Left renal cortex interstitium (tissue), 4 donors: ENCODE data around the gene BRINP1. TPM values are rescaled to one million over a fixed set of nuclear protein-coding genes. Genes with fewer than 3 reads are reported as not detected.

Experiments
- DNase-seq, 4 donors: peaks; one replicate each; pipeline ENCODE4 v3.0.0-alpha.2; 2013; ENCODE audit warnings: low read depth in 4 of 4, low spot score in 2 of 4, missing footprints in 1 of 4
- polyA plus RNA-seq, 4 donors: library from polyadenylated mRNA; unstranded; fragments of 120-200 nt; gene quantifications; one replicate each; pipeline ENCODE4 v1.2.1, GENCODE V29; 2013; ENCODE audit not compliant: insufficient read length in 4 of 4

The BRINP1 gene
- polyA plus RNA-seq, 4 donors: 5.9 to 7.5 (median 6.0) TPM

DNA sequence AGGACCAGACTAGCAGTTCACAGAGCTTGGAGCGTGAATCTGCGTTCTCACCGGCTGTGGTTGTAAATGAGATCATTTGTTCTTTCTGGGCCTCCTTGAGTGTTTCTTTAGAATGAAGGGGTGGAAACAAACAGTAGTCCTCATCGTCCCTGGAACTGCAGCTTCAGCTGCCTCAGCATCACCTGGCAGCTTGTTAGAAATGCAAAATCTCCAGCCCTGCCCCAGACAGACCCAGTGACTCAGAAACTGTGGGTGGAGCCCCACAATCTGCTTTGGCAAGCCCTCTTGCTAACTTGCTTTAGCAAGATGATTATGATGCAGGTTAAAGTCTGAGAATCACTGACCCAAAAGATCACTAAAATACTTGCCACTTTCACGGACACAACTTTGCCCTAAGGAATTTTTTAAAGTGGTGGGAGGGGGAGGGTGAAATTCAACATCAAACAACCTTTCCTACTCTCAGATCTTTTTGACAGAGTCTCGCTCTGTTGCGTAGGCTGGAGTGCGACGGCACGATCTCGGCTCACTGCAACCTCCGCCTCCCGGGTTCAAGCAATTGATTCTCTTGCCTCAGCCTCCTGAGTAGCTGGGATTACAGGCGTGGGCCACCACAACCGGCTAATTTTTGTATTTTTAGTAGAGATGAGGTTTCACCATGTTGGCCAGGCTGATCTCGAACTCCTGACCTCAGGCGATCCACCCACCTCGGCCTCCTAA is 86.0 kb downstream of the BRINP1 start:
- peak in 1 of 4 donors; percentile 21 for DNase-seq

DNA sequence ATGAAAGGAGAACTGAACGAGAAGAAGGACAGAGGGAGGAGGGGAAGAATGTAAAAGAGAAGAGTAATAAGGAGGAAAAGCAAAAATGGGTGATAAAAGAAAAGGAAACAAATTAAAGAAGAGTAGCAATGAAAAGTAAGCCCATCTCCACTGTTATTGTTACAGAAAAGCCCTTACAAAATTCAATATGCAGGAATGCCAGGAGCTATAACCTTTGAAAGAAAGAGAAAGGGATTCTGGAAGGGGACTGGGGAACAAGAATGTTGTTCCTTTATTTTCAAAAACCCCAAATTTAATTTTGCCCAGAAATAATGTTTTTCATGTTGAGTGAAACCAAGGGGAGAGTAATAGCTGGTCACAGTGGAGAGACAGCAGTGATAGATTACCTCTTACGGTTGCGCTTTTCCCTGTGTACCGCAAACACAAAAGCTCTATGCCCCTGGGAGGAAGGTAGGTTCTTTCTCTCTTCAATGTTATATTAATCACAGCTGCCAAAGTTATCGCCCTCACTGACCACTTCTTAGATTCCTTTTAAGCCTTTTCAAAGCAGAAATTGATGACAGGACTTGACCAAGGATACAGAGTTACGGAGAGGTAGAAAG is 86.7 kb downstream of the BRINP1 start:
- no peak for DNase-seq

DNA sequence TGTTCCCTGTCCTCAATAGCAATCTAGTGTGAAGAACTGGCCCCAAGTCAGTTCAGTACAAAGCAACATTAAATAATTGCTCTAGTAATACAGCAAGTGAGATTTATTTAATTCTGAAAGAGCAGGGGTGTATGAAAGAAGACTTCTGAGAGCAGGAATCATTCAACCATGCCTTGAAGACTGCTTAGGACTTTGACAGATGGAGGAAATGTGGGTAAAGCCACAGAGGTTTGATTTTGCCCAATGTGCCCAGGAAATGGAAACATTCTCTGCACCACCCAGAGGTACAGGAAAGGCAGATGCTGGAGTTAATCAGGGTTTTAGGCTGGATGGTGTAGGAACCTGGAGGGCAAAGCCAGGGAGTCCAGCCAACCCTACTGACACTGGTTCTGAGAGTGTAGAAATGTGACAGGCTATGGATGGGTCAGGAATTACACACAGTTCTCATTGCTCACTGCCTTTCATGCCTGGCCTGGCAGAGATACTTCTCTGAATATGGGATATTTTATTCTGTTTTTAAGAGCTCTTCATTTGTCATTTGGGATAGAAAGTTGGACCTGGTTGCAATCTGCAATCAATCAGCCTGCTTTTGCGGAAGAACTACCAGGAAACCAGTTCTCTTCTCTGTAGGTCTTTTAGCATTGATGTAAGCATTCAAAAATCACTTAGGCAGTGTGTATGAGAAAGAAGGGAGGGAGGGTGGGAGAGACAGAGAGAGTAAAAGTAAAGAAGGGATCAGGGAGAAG is 88.3 kb downstream of the BRINP1 start:
- DNase-seq: no peak

DNA sequence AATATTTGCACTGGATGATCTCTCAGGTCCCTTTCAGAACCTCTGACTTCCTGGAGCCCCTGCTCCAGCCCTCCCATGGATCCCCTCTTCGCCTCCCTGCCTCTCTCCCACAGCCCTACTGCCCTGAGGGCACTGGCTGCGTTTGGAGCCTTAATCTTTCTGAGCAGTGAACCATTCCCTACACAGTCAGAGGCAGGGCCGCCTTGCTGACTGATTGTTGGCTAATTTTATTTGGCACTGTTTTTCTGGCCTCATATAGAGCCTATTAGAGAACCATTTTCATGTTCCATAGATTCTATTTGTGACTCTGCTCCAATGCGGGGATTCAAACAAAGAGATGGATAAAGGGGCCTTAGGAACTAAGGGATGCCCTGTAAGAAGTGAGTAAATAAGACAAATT is 91.1 kb downstream of the BRINP1 start:
- DNase-seq: peak in 1 of 4 donors; percentile 16

DNA sequence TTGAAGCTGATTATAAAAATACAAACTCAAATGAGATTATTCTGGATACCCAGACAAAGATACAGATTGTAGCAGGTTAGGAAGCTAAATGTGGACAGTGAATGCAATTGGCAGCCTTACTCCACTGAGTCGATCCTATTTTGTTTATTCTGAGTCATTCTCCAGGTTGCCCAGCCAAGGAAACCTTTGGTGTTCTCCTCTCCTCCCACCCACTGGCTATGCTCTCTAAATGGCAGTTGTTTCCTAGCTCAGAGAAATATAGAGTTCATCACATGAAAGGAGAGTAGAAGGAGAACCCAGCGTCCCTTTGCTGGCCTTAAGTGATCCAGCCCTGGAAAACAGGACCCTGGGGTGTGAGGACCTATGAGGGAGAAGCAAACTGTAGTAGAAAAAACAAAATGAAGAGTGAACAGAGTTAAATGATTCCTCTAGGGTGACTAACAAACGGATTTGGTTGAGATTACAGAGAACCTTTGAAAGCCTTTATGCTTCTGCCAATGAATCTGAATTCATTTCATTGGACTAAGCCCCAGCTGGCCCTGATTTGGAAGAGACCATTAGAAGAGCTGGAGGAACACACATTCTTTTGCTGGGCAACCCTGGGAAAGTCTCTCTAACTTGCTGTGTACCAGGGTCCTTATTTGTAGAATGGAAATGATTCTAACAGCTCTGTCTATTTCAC is 95.1 kb downstream of the BRINP1 start:
- DNase-seq: no peak

DNA sequence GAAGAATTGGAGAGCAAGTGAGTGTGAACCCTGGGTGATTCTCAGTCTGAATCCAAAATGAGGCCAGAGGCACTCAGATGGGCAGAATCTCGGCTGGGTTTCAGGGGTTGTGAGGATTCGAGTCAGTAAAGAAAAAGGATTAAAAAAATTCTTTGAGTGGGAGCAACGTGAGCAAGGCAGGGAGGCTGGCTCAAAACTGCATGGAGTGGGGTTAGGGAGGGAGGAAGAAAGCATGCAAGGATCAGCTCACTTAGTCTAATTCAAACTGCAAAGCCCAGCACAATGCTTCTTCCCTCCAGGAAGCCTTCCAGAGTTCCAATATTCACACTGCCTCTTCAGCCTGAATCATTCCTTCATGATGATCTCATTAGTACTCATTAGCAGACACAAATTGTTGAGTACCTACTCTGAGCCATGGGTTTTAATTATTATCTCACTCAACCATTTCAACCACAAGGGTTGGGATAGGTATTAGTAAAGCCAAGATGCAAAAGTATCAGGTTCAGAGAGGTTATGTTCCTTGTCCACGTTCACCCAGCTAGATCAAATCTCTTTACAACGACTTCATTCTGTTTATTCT is 95.8 kb downstream of the BRINP1 start:
- no peak for DNase-seq

DNA sequence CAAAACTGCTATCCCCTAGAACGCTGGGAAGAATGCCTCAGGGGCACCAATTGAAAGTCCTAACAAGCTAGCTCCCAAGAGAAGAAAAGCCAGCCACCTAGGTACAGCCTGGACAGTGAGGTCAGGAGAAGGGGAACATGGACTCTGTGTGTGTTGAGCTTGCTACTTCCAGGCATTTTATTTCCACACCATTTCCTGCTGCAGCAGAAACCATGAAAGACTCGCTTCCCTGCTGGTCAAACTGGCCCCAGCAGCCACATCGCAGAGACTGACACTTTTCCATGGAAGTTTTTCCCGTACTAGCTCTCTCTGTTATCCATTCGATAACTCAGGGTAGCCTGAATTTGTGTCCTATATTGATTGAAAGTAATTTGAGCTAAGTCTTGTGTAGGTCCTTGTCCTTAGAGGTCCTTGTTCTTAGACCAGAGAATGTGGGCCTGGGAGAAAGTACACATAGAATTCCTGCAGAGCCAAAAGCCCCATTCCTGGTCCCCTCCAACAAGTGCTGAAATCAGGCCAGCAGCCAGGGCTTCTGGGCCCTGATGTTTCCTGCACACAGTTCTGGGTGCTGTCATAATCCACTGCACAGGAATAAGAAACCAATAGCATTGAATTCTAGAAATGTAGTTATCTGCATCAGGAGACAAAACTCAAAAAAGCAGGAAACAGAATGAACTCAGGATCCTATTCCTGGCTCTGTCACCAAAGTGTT is 96.6 kb downstream of the BRINP1 start:
- DNase-seq: no peak

DNA sequence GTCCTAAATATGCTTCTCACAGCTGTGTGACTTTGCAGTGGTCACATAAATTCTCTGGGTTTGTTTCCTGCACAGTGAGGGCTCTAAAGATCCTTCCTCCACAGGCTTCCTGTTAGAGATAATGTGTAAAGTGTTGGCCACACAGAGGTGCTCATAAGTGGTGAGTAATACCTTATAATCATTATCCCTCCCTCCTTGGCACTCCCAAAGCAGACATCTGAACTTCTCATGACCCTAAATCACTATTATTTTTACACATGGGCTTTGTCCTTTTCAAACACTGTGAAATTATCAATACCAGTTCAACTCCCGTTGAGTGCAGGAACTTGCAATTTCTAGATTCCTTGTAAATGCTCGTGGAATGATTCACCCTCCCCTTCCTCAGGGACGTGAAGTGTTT is 100.2 kb downstream of the BRINP1 start:
- DNase-seq: no peak

DNA sequence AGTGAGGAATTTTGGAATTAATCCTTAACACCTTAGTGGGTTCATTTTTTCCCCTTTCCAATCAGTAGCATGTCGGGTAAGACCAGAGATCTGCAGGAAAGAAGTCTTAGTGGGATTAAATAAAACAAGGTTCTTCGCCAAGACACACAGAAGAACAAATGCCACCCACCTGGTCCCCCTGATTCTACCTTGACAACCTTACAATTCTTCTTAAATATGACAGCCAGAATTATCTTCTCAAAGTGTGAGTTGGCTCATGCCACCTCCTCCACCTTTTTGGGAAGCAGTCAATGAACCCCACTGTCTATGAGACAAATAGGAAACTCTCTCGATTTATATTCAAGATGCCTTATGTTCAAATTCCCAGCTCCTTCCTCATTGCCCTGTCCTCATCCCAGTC is 105.1 kb downstream of the BRINP1 start:
- no peak for DNase-seq

DNA sequence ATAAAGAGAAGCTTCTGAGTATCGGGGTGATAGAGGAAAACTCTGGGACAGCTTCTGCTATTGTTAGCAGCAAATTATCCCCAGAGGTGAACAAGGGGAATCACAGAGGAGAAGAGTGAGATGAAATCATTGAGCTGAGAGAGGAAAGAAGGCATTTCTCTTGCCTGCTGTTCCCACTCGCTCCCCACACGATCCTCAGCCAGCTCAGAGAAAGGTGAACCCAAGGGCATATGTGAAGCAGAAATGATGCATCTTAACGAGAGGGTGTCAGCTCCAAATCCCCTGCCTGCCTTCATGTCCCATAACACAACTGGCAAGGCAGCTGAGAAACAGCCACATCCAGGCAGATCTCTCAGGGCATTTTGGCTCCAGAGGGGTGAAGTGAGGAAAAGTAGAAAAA is 111.6 kb downstream of the BRINP1 start:
- DNase-seq: no peak

DNA sequence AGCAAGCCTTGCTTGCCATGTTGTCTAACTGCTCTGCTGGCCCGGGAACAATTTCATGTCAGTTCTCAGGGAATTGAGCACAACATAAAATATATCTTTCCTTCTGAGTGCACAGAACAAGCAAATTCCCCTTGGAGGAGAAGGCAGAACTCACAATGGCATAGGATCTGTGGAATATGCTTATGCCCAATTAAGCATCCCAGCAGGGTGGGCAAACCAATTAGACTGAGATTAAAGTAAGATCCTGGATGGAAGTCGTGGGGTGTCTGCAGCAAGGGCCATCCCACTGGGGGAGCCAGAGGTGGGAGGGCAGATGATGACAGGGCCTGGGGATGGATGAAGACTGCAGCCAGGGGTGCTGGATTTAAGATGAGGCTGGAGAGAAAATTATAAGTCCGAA is 114.1 kb downstream of the BRINP1 start:
- no peak for DNase-seq

DNA sequence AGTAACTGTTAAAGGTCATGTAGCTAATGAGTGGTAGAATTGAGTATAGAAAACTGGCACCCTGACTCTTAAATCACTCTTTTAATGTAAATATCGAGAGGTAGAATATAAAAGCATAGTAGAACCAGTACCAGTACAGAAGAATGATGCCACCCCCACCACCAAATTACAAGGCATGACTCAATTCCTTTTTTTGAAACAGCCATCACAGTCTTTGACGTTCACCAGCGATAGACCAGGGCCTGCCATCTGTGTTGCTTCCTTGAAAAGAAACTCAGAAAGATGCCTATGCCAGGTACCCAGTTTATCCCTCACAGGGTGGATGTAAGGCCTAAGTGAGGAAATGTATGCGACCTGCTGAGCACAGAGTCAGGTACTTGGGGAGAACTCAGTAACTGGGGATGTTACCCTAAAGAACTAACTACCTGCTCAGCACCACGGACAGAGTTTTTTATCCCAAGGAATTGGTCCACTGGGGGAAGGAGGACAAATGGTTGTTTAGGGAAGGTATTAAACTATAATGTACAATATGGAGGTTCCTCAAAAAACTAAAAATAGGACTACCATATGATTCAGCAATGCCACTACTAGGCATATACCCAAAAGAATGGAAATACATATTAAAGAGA is 116.5 kb downstream of the BRINP1 start:
- DNase-seq: no peak

DNA sequence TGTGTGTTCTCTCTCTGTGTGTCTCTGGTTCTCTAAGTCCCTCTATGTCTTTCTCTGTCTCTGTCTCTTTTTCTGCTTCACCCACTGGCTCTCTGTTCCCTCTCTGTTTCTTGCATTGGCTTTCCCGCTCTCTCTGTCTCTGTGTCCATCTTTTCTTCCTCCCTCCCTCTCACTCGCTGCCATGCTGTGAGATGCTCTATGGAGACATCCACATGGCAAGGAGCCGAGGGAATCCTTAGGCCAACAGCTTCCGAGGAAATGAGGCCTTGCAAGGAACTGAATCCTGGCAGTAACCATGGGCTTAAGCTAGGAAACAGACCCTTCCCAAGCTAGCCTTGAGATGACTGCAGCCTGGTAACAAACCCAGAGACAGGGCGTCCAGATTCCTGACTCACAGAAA is 117.3 kb downstream of the BRINP1 start:
- no peak for DNase-seq

DNA sequence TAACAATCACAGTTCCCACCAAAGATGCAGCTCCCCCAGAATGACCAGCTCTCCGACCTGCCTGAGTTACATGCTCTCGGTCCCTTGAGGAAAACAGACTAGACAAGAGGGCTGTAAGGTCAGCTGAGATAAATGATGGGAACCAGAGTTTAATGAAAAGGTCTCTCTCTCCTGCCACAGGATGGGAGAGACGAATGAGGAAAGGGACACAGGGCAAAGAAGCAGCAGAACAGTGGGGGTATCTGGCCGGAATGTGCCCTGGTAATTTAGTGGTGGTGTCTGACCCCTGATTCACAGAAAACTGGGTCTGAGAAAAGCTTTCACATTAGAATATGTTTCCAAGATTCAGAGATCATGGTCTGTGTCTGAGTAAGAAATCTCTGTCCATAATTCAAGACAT is 118.5 kb downstream of the BRINP1 start:
- no peak for DNase-seq

DNA sequence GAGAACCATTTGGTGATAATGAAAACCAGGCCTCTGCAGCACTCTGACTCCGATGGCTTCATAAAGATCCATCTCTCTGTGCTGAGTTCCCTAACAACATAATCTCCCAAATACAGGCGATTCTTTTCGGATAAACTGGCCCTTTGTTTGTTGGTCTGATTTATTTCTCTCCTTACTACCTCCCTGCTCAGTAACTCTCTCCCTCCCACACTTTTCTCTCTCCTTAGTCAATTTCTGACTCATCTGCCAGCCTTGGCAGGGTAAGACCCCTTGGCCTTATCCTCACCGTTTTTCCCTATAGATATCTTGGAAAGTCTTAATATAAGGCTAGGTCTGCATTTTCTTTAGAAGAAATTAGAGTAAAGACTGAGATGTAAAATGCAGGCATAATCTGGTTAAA is 128.7 kb downstream of the BRINP1 start:
- no peak for DNase-seq

DNA sequence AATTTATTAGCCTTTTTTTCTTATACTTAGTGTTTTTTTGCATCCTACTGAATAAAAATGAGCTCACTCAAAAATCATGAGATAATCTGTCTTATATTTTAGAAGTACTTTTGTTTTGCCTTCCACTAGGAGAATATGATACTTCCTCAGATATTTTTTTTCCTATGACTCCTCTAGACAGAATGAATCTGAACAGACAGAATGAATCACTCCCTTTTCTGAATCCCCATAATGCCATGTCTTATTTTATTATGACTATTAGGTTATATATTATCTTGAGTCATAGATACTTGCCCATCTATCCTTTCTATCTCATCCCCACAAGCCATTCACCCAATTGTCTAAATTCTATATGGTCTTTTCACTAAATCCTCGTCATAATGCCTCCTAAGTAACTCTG is 134.6 kb downstream of the BRINP1 start:
- no peak for DNase-seq

DNA sequence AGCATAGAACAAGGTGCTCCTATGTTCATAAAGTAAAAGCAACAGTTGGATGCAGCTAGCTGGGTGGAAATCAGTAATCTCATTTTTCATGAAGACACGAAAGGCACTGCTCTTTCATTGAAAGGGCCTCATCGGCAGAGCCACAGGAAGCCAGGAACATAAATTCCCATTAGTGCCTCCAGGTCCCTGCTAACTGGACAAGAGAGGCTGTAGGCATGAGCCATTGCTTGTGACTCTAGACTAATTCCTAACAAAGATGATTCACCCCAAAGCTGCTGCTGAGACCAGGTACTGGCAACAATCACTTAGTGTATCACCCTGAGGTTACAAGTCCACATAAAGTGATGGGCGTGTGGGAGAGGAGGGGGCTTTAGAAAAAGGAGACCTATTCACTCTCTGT is 141.8 kb downstream of the BRINP1 start:
- no peak for DNase-seq

DNA sequence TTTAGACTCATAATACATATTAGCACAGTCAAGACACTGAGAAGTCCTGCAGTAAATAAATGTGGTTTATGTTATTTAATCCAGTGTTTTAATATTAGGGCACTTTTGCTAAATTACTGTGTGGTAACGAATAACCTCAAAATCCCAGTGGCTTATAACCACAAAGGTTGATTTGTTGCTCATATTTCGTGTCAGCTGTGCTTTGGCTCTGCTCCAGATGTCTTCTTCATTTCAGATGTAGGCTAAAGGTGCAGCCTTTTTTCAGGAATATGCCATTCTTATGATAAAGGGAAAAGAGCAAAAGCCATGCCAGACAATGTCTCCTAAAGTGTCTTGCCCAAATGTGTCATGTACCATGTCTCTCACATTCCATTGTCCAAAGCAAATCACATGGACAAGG is 144.8 kb downstream of the BRINP1 start:
- DNase-seq: no peak

DNA sequence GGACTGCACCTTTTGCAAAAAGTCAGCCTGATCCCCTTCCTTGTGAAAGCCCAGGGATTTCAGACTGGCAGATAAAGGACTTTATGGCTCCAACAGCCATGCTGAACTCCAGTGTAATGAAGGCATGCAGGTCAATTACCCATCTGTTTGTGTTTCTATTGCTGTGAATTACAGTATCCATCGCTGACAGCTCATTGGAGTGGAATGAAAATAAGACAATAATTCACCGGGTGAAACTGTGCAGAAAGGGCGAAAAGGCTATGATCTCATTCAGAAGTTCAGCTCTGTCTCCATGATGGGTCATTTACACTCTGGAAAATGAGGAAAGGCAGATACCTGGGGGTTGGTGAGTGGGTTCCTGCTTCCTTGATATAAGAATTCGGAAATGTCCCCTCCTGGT is 148.0 kb downstream of the BRINP1 start:
- DNase-seq: no peak

DNA sequence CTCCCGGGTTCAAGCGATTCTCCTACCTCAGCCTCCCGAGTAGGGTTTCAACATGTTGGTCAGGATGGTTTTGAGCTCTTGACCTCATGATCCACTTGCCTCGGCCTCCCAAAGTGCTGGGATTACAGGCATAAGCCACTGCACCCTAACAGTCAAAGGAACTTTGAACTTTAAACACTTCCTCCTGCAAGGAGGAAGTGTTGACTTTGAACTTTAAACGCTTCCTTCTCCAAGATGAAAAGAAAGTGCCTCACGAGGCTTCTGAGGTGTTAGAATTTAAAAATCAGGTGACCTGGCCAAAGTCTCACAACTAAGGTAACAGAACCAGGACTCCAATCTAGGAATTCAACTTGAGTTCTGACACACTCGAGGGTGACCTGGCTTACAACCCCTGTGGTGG is 150.9 kb downstream of the BRINP1 start:
- no peak for DNase-seq
